ENCODE measurements around the gene GPC2. TPM values are rescaled to one million over a fixed set of nuclear protein-coding genes. Genes with fewer than 3 reads are reported as not detected.

GPC2 gene
- total RNA-seq, 1 donor, result 1.2 TPM

DNA sequence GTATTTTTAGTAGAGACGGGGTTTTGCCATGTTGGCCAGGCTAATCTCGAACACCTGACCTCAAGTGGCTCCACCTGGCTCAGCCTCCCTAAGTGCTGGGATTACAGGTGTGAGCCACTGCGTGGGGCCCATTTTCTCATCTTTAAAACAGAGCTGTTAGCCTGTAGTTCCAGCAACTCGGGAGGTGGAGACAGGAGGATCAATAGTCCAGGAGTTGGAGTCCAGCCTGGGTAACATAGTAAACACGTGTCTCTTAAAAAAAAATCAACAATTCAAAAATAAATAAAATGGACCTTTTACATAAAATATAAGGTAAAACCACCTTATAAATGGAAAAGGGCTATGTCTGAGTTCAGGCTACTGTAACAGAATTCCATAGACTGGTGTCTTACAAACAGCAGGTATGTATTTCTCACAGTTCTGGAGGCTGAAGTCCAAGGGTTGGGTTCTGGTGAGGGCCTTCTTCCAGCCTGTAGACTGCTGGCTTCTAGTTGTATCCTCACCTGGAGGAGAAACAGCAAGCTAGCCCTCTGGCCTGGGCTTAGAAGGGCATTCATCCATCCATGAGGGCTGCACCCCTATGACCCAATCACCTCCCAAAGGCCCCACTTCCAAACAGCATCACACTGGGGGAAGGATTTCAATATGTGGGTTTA is 35.6 kb upstream of the GPC2 start:
- TF ChIP-seq, protein P1, sequence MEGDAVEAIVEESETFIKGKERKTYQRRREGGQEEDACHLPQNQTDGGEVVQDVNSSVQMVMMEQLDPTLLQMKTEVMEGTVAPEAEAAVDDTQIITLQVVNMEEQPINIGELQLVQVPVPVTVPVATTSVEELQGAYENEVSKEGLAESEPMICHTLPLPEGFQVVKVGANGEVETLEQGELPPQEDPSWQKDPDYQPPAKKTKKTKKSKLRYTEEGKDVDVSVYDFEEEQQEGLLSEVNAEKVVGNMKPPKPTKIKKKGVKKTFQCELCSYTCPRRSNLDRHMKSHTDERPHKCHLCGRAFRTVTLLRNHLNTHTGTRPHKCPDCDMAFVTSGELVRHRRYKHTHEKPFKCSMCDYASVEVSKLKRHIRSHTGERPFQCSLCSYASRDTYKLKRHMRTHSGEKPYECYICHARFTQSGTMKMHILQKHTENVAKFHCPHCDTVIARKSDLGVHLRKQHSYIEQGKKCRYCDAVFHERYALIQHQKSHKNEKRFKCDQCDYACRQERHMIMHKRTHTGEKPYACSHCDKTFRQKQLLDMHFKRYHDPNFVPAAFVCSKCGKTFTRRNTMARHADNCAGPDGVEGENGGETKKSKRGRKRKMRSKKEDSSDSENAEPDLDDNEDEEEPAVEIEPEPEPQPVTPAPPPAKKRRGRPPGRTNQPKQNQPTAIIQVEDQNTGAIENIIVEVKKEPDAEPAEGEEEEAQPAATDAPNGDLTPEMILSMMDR (IDR thresholded peaks at IDR 0.05; ENCODE audit: insufficient read depth, low read length), result no peak
- H3K4me3 ChIP-seq (ENCODE audit: low read depth, low read length), result no peak overlapping the region
- DNase-seq (ENCODE audit: low read depth), result no peak

DNA sequence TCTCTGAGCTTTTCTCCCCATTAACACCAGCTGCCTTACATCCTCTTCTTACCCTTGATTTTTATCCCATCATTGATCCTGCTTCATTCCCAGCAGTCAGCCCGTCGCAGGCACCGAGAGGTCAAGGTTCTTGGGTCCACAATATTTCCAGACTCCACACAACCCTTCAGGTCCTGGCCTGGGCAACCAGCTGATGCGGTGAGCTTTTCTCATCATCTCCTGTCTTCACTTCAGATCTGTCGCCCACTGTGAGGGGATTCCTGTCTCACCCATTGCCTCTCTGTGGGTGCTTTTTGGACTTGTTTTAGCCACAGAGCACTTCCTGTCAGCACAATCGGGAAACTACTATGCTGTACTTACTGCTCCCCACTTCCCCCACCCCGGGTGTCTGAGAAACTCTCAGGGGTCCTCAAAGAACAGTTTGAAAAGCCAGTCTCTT is 34.2 kb upstream of the GPC2 start:
- no peak for DNase-seq (ENCODE audit: low read depth)
- TF ChIP-seq, protein P1 (IDR thresholded peaks at IDR 0.05; ENCODE audit: insufficient read depth, low read length), result no peak
- no peak overlapping the region for H3K4me3 ChIP-seq (ENCODE audit: low read depth, low read length)

DNA sequence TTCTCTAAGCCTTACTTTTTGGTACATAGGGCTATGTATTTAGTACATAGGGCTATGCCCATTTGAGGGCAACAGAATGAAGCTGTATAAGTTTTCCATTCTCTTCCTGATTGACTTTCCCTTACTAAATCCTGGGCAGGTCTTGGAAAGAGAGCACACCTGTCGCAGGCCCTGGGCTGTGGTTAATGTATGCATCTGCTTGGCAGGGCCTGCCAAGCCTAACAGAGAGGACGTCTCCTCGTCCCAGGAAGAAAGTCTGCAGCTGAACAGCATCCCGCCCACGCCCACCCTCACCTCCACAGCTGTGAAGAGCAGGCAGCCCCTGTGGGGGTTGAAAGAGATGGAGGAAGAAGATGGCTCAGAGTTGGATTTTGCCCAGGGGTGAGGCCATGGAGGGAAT is 33.6 kb upstream of the GPC2 start:
- TF ChIP-seq, protein P1 (IDR thresholded peaks at IDR 0.05; ENCODE audit: insufficient read depth, low read length), result no peak

DNA sequence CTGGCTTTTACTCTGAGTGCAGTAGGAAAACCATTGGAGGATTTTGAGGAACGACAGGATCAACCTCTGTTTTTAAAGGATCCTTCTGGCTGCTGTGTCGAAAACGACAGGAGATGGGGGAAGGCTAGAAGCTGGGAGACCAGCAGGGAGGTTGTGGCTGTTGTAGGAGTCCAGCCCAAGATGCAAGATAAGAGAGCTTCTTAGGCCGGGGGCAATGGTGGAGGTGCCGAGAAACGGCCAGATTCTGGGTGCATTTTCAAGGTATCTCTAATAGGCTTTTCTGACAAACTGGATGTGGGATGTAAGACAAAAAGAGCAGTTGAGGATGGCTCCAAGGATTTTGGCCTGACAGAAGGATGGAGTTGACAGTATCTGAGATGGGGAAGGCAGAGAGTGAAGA is 32.3 kb upstream of the GPC2 start:
- TF ChIP-seq, protein P1 (IDR thresholded peaks at IDR 0.05; ENCODE audit: insufficient read depth, low read length), result no peak
- H3K4me3 ChIP-seq (ENCODE audit: low read depth, low read length), result no peak overlapping the region
- no peak for DNase-seq (ENCODE audit: low read depth)

More for the DNA sequence above, 33.6 kb upstream of the GPC2 start:
- no peak for DNase-seq (ENCODE audit: low read depth)
- H3K4me3 ChIP-seq (ENCODE audit: low read depth, low read length), result no peak overlapping the region

DNA sequence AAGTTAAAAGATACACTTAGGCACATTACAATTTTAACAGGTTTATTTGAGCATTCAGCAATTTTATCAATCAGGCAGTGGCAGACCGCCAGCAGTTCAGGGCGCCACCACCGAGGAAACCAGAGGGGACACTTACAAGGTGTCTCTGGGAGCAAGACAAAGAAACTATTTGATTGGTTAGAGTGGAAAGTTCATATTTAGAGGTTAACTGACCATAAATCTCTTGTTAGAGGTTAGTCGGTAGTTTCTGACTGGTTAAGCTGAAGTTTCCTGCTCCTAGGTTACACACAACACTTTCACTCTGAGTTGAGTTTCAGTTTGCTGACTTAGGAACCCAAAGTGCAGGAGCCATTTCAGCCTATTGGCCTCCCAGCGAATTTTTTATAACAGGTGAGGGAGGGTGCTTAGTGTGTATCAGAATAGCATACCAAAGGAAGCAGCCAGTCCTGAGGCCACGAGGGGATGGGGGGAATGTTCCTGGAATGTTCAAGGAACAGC is 31.8 kb upstream of the GPC2 start:
- TF ChIP-seq, protein P1 (IDR thresholded peaks at IDR 0.05; ENCODE audit: insufficient read depth, low read length), result no peak
- H3K4me3 ChIP-seq (ENCODE audit: low read depth, low read length), result no peak overlapping the region
- no peak for DNase-seq (ENCODE audit: low read depth)

DNA sequence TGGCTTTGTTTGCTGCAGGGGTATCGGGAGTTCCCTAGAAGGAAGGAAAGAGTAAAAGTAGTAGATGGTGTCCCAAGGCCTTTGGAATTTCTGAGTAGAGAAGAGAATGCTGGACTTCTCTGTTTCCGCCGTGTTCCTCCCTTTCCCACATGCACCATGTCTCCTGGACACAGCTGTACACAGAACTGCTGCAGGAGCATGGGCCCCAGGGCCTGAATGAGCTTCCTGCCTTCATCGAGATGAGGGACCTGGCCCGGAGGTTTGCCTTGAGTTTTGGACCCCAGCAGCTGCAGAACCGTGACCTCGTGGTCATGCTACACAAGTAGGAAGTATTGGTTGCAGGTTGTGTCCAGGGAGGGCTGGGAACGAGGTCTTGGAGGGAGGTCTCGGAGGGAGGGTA is 27.3 kb upstream of the GPC2 start:
- TF ChIP-seq, protein P1 (IDR thresholded peaks at IDR 0.05; ENCODE audit: insufficient read depth, low read length), result no peak
- H3K4me3 ChIP-seq (ENCODE audit: low read depth, low read length), result no peak overlapping the region
- DNase-seq (ENCODE audit: low read depth), result no peak

DNA sequence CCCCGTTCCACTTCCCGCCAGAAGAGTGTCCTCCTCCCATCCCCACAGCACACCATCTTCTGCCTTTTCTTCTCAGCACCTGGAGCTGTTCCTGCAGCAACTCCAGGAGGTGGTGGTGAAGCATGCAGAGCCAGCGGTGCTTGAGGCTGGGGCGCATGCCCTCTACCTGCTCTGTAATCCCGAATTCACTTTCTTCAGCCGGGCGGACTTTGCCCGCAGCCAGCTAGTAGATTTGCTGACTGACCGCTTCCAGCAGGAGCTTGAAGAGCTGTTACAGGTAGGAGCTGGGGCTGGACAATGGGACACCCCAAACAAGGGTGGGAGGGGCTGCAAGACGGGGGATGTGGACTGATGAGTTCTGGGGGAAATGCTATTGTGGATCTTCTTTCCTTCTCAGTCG is 23.5 kb upstream of the GPC2 start:
- no peak overlapping the region for H3K4me3 ChIP-seq (ENCODE audit: low read depth, low read length)
- TF ChIP-seq, protein P1 (IDR thresholded peaks at IDR 0.05; ENCODE audit: insufficient read depth, low read length), result no peak
- no peak for DNase-seq (ENCODE audit: low read depth)
